HG03196 (cell line): Measurements from ENCODE around the gene FNTB.
"Not testable (repeated sequence)": the region's sequence is repeated elsewhere in the genome, so short reads cannot be mapped to it uniquely, and the experiment has no call there.

Source experiments
- ATAC-seq: cut with Tn5 transposase; IDR thresholded peaks from one replicate; pipeline ENCODE4 v1.9.1; 2021; ENCODE audit not compliant: unreplicated experiment

Gene FNTB

GRCh38 chr14:65011538-65011937 lies 24.8 kb downstream of the FNTB start:
- no peak for ATAC-seq

GRCh38 chr14:65012353-65012752 lies 25.7 kb downstream of the FNTB start:
- no peak for ATAC-seq

GRCh38 chr14:65015391-65015790 lies 28.7 kb downstream of the FNTB start:
- ATAC-seq = no peak

GRCh38 chr14:65016471-65016870 lies 29.8 kb downstream of the FNTB start:
- ATAC-seq = no peak

- no peak for ATAC-seq
Measured at GRCh38 chr14:65019944-65020566, 33.4 kb downstream of the FNTB start.

GRCh38 chr14:65024957-65025356 lies 38.3 kb downstream of the FNTB start:
- ATAC-seq = no peak

GRCh38 chr14:65025818-65026217 lies 39.1 kb downstream of the FNTB start:
- ATAC-seq = no peak

- ATAC-seq = no peak
Measured at GRCh38 chr14:65026526-65026925, 39.8 kb downstream of the FNTB start.

GRCh38 chr14:65027127-65027799 lies 40.6 kb downstream of the FNTB start:
- no peak for ATAC-seq

- no peak for ATAC-seq
Measured at GRCh38 chr14:65028937-65029336, 42.2 kb downstream of the FNTB start.

GRCh38 chr14:65031321-65031720 lies 44.6 kb downstream of the FNTB start:
- not testable (repeated sequence) for ATAC-seq

GRCh38 chr14:65032319-65032718 lies 45.6 kb downstream of the FNTB start:
- no peak for ATAC-seq

GRCh38 chr14:65033181-65033580 lies 46.5 kb downstream of the FNTB start:
- ATAC-seq = no peak

GRCh38 chr14:65034021-65034420 lies 47.3 kb downstream of the FNTB start:
- ATAC-seq = no peak

- no peak for ATAC-seq
Measured at GRCh38 chr14:65035049-65035448, 48.4 kb downstream of the FNTB start.

GRCh38 chr14:65038966-65039365 lies 52.3 kb downstream of the FNTB start:
- no peak for ATAC-seq

GRCh38 chr14:65040666-65041433 lies 54.2 kb downstream of the FNTB start:
- no peak for ATAC-seq

GRCh38 chr14:65041434-65041915 lies 54.8 kb downstream of the FNTB start:
- ATAC-seq = no peak

- ATAC-seq = no peak
Measured at GRCh38 chr14:65042296-65042695, 55.6 kb downstream of the FNTB start.

- ATAC-seq = no peak
Measured at GRCh38 chr14:65042731-65043372, 56.2 kb downstream of the FNTB start.

- no peak for ATAC-seq
Measured at GRCh38 chr14:65043893-65044595, 57.3 kb downstream of the FNTB start.
